GM23248 (cell line): ENCODE results near the gene WRAP53. TPM values are rescaled to one million over a fixed set of nuclear protein-coding genes. Genes with fewer than 3 reads are reported as not detected.
A peak's percentile ranks its signal among the peaks of the same experiment; 100 is the strongest.

Experiments used
- DNase-seq: peaks from one replicate; pipeline ENCODE4 v3.0.0-alpha.2; 2015
- H2AFZ ChIP-seq: fragments of 200-600 bp; sonication (generic); 2 replicates; pipeline ENCODE4 v1.6.1; 2016; ENCODE audit warnings: antibody characterized with exemption
- H3F3A ChIP-seq: fragments of 200-600 bp; sonication (generic); 2 replicates; pipeline ENCODE4 v1.6.1; 2016; ENCODE audit warnings: mild to moderate bottlenecking, antibody characterized with exemption, mixed run types; ENCODE audit not compliant: insufficient read depth
- H3K27ac ChIP-seq: fragments of 200-600 bp; sonication (generic); 2 replicates; pipeline ENCODE4 v1.5.1; 2016; ENCODE audit warnings: mild to moderate bottlenecking
- H3K27me3 ChIP-seq: fragments of 200-600 bp; sonication (generic); replicated peaks from 2 replicates; pipeline ENCODE4 v1.6.1; 2016; ENCODE audit warnings: mild to moderate bottlenecking; ENCODE audit not compliant: insufficient read depth
- H3K36me3 ChIP-seq: fragments of 200-600 bp; sonication (generic); 2 replicates; pipeline ENCODE4 v1.6.1; 2016; ENCODE audit warnings: low read depth, mild to moderate bottlenecking
- H3K4me1 ChIP-seq: fragments of 200-600 bp; sonication (generic); 2 replicates; pipeline ENCODE4 v1.6.1; 2016; ENCODE audit warnings: mild to moderate bottlenecking; ENCODE audit not compliant: insufficient read depth
- H3K4me2 ChIP-seq: fragments of 200-600 bp; sonication (generic); one replicate; pipeline ENCODE4 v1.6.1; 2016; ENCODE audit warnings: mild to moderate bottlenecking; ENCODE audit not compliant: unreplicated experiment
- H3K4me3 ChIP-seq: fragments of 200-600 bp; sonication (generic); 2 replicates; pipeline ENCODE4 v1.5.1; 2016; ENCODE audit warnings: mild to moderate bottlenecking
- H3K79me2 ChIP-seq: fragments of 200-600 bp; sonication (generic); 2 replicates; pipeline ENCODE4 v1.6.1; 2016; ENCODE audit warnings: mild to moderate bottlenecking; ENCODE audit not compliant: insufficient read depth
- H3K9ac ChIP-seq: fragments of 200-600 bp; sonication (generic); 2 replicates; pipeline ENCODE4 v1.6.1; 2016; ENCODE audit warnings: mild to moderate bottlenecking
- H3K9me2 ChIP-seq: fragments of 200-600 bp; sonication (generic); 2 replicates; pipeline ENCODE4 v1.6.1; 2016; ENCODE audit warnings: mixed run types, mild to moderate bottlenecking, moderate library complexity; ENCODE audit not compliant: insufficient read depth
- H3K9me3 ChIP-seq: fragments of 200-600 bp; sonication (generic); one replicate; pipeline ENCODE4 v1.6.1; 2017; ENCODE audit warnings: low read depth
- H4K20me1 ChIP-seq: fragments of 200-600 bp; sonication (generic); 2 replicates; pipeline ENCODE4 v1.6.0; 2016; ENCODE audit not compliant: insufficient read depth
- EZH2 ChIP-seq: fragments of 200-600 bp; sonication (generic); IDR thresholded peaks from 2 replicates; pipeline ENCODE4 v1.6.1; 2018; ENCODE audit warnings: antibody characterized with exemption, mild to moderate bottlenecking; ENCODE audit not compliant: insufficient read depth, poor library complexity, severe bottlenecking
- EZH2phosphoT487 ChIP-seq: fragments of 200-600 bp; sonication (generic); IDR thresholded peaks from 2 replicates; pipeline ENCODE4 v1.6.1; 2018; ENCODE audit warnings: antibody characterized with exemption, moderate library complexity, mild to moderate bottlenecking, low read depth; ENCODE audit not compliant: insufficient read depth
- WGBS, 2 experiments: methylation state at CpG; one replicate each; pipeline ENCODE4 v1.1.6; 2015 to 2017; ENCODE audit warnings: low lambda C conversion rate in 2 of 2, low coverage in 1 of 2; ENCODE audit errors: missing lambda C conversion rate in 2 of 2; 5-methylcytosine and 5-hydroxymethylcytosine counted together
- in situ Hi-C: fragments of 300-500 bp; cut with MboI; formaldehyde crosslinking; loops from 2 replicates; pipeline ENCODE4 v1.15.0; 2020
- polyA plus RNA-seq: library from polyadenylated mRNA; unstranded; fragments of >200 nt; fragmentation: Nextera tagmentation; extraction: Ambion mirVana; gene quantifications from 2 replicates; pipeline ENCODE4 v1.2.1, GENCODE V29; 2016
- total RNA-seq: library from RNA; depleted of rRNA; stranded (reverse); fragments of >200 nt; shearing (Covaris generic); gene quantifications from 2 replicates; pipeline ENCODE4 v1.2.3, GENCODE V29; 2014

Gene WRAP53
- total and polyA plus RNA-seq, 2 experiments from 2014 or later = 5.9 to 13.1 TPM

GRCh38 chr17:7716901-7717755, 28.9 kb downstream of the WRAP53 start, which contains the start of gene DNAH2:
TSS of gene DNAH2 (plus strand) at chr17:7717744. CDS start at chr17:7719735, 1,991 bp downstream.
- peaks cover 4% of the 10 kb centered on the region; the same call in 1 of the 2 replicates for H3K4me1 ChIP-seq
- no peaks in the 10 kb centered on the region for H3K9me2 ChIP-seq
- no peak within 1 kb of the TSS for H3K27ac ChIP-seq
- H3K9ac ChIP-seq = peak within 1 kb of the TSS; percentile 79
- 1 to 2% methylated on average over 51 to 56 of the region's 64 CpGs for WGBS, 2 experiments
- no peaks in the 10 kb centered on the region for H3F3A ChIP-seq
- no peaks in the 10 kb centered on the region for H3K79me2 ChIP-seq
- H4K20me1 ChIP-seq = no peaks in the 10 kb centered on the region
- no peaks in the 10 kb centered on the region for H3K9me3 ChIP-seq
- in situ Hi-C loops = no loop called here
- H3K4me2 ChIP-seq = peak within 1 kb of the TSS; percentile 99
- no peak for TF ChIP-seq EZH2phosphoT487
- no peak for TF ChIP-seq EZH2
- H3K36me3 ChIP-seq = no peaks in the 10 kb centered on the region
- peak; percentile 91 for DNase-seq
- H3K4me3 ChIP-seq = peak within 1 kb of the TSS; percentile 97
- peaks cover 7% of the 10 kb centered on the region; the same call in 1 of the 2 replicates for H3K27me3 ChIP-seq
- H2AFZ ChIP-seq = peak within 1 kb of the TSS; percentile 99

DNA sequence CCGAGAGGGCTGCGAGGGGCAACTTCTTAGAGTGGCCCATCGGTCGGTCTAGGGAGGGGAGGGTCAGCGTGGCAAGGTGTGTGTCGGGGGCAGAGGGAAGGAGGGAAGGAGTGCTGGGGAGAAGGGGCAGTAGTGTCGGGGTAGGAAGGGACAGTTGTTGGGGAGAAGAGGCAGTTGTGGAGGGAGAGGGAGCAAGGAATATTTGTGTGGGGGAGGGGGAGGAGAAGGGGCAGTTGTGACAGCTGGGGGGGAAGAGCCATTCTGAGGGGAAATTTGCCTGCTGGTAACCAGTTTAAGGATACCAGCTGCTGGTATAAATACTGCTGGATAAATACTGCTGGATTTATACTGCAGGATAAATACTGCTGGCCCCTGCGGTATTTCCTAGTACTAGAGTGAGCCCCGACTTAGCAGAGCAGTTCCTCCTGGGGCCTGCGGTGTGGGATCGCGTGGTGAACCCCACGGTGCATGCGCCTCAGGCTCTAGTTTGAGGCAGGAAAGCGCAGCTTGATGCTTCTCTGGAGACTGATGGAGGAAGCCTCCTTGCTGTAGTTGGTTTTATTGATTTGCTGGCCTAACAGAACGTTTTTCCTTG, 29.6 kb downstream of the WRAP53 start:
- Histone ChIP-seq H3K4me3 (peak overlapping the region; percentile 97), H3K9ac (peak overlapping the region; percentile 79), H3K27ac (no peak overlapping the region), H4K20me1 (no peaks in the 10 kb centered on the region), H3F3A (no peaks in the 10 kb centered on the region), H3K9me2 (no peaks in the 10 kb centered on the region), H2AFZ (peak overlapping the region; percentile 99), H3K4me1 (peaks cover 4% of the 10 kb centered on the region; the same call in 1 of the 2 replicates), H3K9me3 (no peaks in the 10 kb centered on the region), H3K4me2 (peak overlapping the region; percentile 99), H3K79me2 (no peaks in the 10 kb centered on the region), H3K27me3 (peaks cover 3% of the 10 kb centered on the region; the same call in 1 of the 2 replicates), H3K36me3 (no peaks in the 10 kb centered on the region)
- 12% methylated on average over 12 to 16 of the region's 16 CpGs for WGBS, 2 experiments
- peak; percentile 43 for DNase-seq
- in situ Hi-C loops = no loop called here
- no peak for TF ChIP-seq EZH2phosphoT487
- TF ChIP-seq EZH2 = no peak

- Histone ChIP-seq H4K20me1 (no peaks in the 10 kb centered on the region), H3K27me3 (peaks cover 3% of the 10 kb centered on the region; the same call in 1 of the 2 replicates), H3K9me3 (no peaks in the 10 kb centered on the region), H3K9ac (no peak overlapping the region), H3K4me1 (peaks cover 4% of the 10 kb centered on the region; the same call in 1 of the 2 replicates), H2AFZ (no peak overlapping the region), H3K4me2 (no peak overlapping the region), H3F3A (no peaks in the 10 kb centered on the region), H3K9me2 (no peaks in the 10 kb centered on the region), H3K79me2 (no peaks in the 10 kb centered on the region), H3K36me3 (no peaks in the 10 kb centered on the region), H3K27ac (no peak overlapping the region), H3K4me3 (no peak overlapping the region)
- TF ChIP-seq EZH2 = no peak
- no peak for TF ChIP-seq EZH2phosphoT487
- DNase-seq = no peak
- 55 to 63% methylated on average over 9 of the region's 9 CpGs for WGBS, 2 experiments
- in situ Hi-C loops = no loop called here
These were observed 31.4 kb downstream of the WRAP53 start for GRCh38 chr17:7719661-7720060.

DNA sequence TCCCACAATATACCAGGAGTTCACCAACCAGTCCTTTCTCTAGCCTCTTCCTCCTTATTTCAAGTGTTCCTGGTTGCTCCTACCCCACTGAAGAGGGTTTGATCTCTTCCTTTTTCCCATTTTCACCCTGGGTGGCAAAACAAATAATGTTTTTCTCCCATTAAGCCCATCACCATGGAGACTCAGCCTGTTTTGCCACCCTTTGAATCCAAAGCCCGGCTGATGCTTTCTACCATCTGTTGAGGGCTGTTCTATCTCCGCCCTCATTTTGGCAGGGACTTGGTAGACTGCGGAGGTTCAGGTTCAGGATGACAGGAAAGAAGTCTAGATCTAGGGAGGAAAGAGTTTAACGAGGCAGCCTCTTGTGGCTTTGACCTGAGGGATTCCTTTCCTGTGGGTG, 31.8 kb downstream of the WRAP53 start:
- no peak for TF ChIP-seq EZH2
- no peak for TF ChIP-seq EZH2phosphoT487

More for the DNA sequence above, 31.8 kb downstream of the WRAP53 start:
- Histone ChIP-seq H3K27ac (no peak overlapping the region), H3K9ac (no peak overlapping the region), H3F3A (no peaks in the 10 kb centered on the region), H3K4me2 (no peak overlapping the region), H4K20me1 (no peaks in the 10 kb centered on the region), H3K4me1 (peaks cover 4% of the 10 kb centered on the region; the same call in 1 of the 2 replicates), H2AFZ (no peak overlapping the region), H3K4me3 (no peak overlapping the region), H3K36me3 (no peaks in the 10 kb centered on the region), H3K79me2 (no peaks in the 10 kb centered on the region), H3K27me3 (peaks cover 3% of the 10 kb centered on the region; the same call in 1 of the 2 replicates), H3K9me2 (no peaks in the 10 kb centered on the region), H3K9me3 (no peaks in the 10 kb centered on the region)
- 14 to 15% methylated on average over 4 of the region's 4 CpGs for WGBS, 2 experiments
- in situ Hi-C loops = no loop called here
- DNase-seq = no peak
